ENCODE measurements around the gene LRFN4.

Gene LRFN4

DNA sequence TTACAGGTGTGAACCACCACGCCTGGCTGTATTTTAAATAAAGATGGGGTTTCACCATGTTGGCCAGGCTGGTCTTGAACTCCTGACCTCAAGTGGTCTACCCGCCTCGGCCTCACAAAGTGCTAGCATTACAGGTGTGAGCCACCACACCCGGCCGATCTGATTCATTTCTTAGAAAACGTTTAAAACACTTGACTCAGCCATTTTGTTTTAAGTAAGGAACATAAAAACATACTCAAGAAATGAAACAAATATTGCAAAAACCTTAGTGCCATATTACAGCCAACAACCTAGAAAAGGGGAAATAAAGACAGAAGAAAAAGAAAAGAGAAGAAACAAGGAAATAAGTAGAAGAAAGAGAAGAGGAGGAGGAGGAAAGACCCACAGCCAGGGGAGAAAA lies 17.4 kb downstream of the LRFN4 start:
- no peak for DNase-seq

DNA sequence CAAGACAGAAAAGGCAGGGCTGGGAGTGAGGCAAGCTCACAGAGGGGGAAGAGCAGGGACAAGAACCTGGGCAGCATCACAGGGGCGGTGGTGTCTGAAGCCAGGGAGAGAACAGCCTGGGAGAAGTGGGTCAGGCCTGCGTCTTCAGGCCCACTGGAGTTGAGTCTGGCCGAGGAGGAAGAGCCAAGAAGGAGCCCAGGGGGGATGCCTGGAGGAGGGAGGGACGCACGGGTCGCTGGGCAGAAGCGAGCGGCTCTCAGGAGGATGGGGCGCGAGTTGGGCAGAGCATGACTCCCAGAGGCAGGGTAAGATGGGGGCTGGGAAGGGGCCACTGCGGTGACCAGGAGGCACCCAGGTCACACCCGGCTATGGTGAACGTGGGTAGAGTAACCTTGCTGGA lies 18.5 kb downstream of the LRFN4 start:
- no peak for DNase-seq

DNA sequence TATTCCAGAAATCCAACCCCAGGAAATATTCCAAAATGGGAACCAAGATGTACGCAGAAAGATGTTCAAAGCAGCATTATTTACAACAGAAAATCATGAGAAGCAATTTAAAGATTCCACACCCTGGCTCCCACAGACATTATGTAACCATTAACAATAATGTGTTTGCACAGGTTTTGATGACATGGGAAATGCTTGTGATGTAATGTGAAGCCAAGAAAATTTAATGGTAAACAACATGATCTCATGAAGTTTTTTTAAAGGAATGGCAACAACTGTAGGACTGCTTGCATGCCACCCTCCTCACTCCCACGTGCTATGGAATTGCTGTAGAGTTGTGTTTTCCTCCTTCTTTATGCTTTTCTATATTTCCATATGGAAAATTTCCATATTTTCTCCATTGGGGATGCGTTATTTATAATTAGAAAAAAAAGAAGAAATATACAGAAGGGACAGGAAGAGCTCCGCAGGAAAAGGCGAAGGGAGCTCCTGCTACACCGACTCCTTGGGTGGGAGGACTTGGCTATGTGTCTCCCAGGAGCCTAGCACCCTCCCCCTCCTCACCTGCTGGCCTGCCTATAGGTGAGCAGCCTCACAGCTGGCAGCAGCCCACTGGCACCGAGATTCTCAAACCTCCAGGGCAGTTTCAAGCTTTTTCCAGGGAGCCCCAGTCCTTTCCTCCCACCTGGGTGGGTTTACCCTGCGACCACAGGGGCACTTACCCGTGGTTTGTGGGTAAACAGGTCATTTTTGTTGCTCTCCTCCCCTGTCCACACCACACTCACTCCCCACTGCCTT lies 20.9 kb downstream of the LRFN4 start:
- no peak for DNase-seq

DNA sequence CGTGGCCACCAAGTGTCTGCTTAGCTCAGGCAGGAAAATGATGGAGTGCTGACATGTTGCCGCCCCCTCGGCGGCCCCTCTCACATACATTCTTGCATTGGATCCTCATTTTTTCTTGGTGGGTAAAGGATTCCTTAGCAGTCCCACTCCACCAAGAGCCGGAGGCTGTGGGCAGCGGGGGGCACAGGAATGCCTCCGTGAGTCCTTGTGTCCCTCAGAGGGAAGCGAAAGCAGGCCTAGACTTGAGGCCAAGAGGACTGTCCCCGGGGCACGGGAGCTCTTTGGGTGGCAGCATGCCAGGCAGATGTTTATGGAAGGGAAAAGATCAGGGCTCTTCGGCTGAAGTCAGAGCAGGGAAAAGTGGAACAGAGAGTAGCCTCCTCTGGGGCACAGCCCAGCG lies 21.6 kb downstream of the LRFN4 start:
- no peak for DNase-seq

DNA sequence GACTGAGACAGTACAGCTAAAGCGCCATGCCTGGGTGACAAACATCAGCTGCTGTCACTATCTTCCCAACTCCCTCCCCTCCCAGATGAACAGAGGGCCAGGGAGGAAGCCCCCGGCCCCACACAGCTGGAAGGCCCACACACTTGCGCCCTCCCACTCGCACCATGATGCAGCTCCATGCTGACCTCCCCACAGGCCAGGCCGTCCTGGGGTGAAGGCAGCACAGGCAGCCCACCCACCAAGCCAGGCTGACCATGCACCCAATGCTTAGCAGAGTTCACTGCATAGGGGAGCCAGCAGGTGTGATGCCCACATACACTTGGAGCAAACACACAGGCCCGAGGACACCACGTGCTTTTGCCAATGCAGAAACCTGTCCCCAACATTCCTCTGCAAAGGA lies 22.1 kb downstream of the LRFN4 start:
- DNase-seq, result no peak

DNA sequence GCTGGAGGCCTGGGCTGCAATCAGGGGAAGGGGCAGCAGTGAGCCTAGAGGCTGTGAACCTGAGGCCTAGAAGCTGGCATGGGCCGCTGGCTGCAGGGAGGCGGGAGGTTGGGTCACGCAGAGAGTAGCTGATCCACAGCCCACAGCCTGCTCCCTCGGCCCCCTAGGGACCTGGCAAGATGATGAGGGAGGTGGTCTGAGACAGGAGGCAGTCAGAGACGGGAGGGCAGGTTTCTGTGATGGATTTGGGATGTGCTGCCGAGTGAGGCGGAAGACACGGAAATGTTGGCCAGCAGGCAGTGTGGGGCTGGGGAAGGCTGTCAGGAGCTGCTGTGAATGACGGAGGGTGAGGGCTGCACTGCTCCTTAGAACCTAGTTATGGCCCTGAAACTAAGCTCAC lies 22.7 kb downstream of the LRFN4 start:
- no peak for DNase-seq

DNA sequence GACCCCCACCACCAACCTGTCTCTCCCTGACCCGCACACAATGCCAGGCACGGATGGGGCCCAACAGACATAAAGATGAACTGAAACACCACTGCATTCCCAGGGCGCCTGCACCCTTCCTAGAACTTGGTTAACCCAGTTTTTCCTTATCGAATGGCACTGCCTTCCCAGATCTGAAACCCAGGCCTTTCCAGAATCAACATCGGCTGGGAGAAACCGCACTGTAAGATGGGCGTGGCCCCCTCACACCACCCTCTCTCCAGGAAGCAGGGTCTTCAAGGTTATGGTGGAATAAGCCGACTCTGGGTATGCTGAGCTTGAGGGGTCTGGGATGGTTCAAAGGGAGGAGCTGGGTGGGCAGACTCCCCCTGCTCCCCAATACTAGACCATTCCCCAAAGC lies 23.1 kb downstream of the LRFN4 start:
- no peak for DNase-seq

DNA sequence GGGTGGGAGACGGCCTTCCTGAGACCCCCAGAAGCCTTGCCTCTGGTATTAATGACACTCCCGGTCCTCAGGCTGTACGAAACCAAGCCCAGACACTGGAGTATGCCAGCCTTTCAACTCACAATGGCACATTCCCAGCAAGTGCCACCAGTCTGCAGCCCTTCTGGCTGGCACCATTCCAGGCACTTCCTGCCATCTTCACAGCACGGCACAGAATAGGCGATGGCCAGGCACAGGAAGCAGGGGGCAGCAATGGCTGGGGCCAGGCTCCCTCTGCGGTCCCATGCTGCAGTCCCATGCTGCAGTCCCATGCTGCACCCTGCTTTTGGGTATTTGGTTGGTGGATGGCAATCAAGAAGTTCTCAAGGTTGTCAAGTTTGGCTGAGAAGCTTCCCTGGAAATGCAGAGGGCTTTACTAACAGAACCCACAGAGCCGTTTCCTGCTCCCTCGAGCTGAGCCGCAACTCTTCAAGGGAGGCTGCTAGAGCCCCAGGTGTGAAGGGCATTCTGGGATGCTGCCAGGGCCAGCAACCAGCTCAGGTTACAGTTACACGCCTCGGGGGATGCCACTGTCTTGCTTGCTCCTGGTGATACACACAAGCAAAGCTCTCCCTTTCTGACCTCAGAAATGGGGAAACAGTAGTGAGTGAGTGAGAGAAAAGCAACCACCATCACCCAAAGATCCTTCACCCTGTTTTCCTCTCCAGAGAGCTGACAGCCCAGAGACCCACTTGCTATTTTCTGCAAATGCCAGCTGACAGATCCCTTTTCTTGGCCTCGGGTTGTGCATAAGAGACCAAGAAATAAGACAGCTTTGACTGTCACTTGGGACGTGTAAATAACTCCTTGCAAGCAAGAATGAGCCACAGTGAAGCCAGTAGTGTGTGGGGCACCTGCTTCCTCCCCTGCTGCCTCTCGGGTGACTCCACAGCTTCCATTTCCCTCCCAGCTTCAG lies 23.9 kb downstream of the LRFN4 start:
- DNase-seq, result peak; percentile 69

DNA sequence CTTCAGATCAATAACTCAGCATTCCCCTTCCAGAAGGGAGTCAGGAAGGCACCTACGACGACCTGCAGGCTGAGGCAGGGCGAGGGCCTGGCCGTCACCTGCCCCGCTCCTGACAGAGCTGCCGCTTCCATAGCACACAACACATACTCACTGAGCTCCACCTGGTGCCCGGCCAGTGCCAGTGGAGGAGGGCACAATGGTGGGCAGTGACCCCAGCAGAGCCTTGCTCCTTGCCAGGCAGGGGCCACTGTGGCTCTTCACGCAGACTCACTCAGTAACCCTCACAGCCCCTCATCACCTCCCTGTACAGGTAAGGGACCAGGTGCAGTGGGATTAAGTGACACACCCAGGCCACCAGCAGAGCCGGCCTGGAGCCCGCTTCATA lies 24.6 kb downstream of the LRFN4 start:
- no peak for DNase-seq

DNA sequence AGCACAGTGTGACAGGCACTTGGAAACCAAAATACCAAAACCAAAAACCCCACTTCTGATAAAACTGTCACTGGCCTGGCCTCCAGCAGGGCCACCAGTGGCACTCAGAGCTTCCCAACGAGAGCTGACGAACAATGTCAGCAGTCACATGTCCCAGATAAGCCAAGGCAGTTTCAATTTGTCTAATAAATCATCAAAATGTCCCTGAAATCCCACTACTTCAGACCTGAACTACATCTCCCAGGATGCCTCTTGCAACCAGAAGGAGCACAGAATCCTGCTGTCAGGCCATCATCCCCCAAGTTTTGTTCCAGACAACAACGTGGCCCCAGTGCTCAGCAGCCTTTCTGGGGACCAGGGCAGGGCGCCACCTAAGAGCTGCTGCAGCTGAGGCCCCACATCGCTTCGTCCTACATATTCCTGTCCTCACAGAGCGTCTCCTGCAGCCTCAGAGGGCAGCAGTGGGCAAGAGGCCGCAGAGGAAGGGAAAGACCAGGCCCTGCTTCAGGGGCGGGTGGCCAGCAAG lies 25.1 kb downstream of the LRFN4 start:
- peak; percentile 20 for DNase-seq

DNA sequence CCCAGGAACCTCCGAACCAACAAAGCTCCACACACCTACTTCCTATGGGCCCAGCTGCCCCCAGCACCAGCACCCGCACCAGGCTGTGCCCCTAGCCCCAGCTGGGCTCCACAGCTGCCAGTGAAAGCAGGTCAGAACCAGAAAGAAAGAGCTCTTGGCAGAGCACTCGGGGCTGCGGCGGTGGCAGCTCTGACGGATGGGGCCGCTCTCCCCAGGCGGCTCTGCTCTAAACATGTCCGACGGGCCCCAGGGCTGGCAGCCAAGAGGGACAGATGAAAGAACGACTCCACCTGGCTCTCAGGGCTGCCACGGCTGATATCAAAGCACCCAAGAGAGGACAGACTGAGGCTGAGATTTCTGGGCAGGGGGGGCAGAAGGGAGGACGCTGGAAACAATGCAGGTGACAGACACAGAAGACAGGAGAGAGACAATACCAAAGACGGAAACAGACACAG lies 25.7 kb downstream of the LRFN4 start:
- DNase-seq, result peak; percentile 51

DNA sequence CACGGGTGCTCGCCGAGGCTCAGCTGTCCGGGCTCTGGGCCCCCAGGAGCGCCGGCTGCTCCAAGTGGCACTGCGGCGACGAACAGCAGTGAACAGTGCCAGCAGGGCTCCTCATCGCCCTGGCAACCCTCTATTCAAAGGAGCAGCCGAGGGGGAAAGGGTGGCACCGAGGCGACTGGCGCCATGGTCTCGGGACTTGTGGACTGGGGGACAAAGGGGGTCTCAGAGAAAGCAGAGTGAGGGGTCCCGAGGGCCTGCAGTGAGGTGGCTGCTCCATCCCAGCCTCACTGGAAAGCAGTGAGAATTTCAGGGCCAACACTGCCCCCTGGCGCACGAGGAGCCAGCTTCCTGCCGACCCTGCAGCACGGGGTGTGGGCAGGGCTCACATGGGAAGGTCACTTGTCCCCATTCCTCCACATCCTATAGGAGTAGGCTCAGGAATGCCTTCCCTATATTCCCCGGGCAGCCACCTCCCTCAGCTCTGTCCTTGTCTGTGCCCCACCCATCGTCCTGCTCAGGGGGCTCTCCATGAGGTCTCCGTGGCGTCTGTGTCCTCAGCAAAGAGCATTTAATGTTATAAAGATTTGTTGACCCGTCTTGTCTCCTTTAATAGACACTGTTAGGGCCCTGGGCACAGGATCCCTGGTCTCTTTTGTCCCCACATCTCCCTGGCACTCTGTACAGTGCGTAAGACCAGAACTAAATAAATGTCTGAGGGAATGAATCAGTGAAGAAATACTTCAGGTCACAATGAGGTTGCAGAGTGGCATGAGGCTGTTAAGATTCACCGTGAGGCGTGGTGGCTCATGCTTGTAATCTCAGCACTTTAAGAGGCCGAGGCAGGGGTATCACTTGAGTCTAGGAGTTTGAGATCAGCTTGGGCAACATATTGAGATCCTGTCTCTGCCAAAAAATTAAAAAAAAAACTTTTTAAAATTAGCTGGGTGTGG lies 26.4 kb downstream of the LRFN4 start:
- peak; percentile 81 for DNase-seq

DNA sequence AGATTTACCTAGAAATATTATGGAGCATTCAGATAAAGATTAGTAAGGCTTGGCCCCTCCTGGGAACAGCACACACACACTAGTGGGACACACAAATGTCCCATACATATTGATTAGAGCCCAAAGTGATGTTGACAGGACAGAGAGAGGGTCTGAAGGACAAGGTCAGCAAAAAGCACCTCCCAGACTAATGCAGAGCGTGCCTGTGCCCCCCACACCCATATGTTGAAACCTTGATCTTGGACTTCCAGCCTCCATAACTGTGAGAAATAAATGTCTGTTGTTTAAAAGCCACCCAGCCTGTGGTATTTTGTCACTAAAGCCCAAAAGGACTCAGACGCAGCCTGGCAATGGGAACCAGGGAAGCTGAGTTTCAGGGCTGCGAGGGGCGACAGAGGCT lies 27.6 kb downstream of the LRFN4 start:
- no peak for DNase-seq

DNA sequence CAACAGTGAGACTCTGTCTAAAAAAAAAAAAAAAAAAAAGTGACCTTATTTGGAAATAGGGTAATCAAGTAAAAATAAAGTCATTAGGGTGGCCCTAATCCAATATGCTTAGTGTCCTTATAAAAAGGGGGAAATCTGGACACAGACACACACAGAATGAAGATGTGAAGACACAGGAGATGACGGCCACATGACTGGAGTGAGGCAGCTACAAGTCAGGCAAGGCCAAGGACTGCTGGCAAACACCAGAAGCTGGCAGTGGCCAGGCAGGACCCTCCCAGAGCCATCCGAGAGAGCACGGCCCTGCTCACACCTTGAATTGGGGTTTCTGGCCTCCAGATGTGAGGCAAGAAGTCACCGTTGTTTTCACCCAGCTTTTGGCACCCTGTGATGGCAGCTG lies 28.6 kb downstream of the LRFN4 start:
- no peak for DNase-seq

DNA sequence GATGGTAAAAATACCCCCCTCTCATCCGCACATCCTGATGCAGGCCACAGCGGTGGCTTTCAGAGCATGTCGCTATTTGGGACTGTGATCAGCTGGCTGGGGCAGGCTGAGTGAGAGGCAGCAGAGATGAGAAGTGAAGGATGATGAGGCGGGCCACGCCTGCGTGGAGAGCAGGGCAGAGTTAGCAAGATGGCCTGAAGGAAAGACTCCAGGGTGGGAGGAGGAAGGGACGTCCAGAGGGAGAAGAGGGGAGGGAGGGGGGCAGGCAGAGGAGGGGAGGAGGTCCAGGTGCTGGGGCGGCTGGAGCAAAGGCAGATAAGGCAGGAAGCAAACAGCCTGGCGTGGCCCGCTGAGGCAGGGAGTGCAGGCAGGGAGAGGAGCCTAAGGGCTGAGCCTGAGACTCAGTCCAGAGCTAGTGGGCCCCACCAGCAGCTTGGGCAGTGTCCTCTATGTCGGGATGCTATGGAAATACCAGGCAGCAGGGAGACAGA lies 29.1 kb downstream of the LRFN4 start:
- DNase-seq, result no peak

DNA sequence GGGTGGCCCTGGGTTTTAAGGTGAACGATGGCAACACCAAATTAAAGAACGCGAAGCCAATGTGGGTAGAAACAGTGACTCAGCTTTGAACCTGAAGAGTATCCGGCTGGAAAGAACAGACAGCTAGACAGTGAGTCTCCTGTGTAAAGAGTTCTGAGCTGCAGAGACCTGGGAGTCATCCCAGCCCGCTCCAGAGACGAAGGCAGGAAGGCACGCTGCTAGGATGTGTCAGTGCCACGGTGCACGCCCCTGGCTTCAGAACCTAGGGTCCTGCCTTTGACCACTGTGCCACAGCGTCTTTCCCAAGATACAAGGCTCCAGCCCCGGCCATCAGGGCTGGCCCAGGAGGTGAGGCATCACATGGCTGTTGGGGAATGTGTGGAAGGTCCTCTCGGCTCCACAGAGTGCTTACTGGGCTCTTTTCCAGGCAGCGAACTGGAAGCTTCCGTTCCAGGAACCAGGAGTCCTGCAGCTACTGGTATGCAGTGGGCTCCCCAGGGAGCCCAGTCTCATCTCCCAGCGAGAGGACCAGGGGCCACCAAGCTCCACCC lies 29.9 kb downstream of the LRFN4 start:
- no peak for DNase-seq

DNA sequence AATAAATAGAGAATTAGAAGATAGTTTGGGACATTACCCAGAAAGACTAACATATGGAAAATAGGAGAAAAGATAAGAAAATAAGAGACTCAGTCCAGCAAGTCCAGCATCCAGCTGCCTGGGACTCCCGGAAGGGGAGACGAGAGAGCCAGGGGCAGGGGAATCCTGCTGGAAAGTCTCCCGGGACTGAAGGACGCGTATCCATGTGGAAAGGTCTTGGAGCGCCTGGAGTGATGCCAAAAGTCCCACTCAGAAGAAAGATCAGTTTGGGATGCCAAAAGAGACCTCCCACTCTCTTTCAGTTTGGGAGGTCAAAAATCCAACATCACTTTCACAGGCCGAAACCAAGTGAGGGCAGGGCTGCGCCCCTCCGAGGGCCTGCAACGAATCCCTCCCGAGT lies 30.7 kb downstream of the LRFN4 start:
- DNase-seq, result no peak

DNA sequence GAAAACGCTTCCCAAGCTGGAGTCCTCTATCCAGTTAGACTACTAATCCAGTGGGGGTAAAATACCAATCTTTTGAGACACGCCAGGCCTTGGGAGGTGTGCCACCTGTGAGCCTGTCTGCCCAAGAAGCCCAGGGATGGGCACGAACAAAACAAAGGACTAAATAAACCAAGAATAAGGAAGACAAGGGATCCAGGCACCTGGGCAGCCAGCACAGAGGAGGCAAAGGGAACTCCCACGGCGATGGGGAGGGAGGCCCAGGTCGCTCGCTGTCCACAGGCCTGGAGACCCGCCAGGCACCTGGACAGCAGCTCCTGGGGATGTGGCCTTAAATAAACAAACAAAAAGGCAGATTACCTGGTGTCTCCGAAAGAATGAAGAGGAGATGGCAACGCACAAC lies 31.4 kb downstream of the LRFN4 start:
- DNase-seq, result no peak

DNA sequence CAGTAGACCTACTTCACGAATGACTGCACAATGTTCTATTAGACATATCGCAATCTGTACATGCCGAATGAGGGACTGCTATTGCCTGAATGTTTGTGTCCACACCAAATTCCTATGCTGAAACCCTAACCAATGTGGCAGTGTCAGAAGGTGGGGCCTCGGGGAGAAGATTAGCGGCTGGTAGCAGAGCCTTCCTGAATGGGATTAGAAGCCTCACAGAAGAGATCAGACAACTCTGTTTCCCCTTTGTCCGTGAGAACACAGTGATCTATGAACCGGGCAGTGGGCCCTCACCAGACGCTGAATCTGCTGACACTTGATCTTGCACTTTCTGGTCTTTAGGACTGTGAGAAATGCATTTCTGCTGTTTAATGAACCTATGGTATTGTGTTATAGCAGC lies 33.1 kb downstream of the LRFN4 start:
- no peak for DNase-seq

DNA sequence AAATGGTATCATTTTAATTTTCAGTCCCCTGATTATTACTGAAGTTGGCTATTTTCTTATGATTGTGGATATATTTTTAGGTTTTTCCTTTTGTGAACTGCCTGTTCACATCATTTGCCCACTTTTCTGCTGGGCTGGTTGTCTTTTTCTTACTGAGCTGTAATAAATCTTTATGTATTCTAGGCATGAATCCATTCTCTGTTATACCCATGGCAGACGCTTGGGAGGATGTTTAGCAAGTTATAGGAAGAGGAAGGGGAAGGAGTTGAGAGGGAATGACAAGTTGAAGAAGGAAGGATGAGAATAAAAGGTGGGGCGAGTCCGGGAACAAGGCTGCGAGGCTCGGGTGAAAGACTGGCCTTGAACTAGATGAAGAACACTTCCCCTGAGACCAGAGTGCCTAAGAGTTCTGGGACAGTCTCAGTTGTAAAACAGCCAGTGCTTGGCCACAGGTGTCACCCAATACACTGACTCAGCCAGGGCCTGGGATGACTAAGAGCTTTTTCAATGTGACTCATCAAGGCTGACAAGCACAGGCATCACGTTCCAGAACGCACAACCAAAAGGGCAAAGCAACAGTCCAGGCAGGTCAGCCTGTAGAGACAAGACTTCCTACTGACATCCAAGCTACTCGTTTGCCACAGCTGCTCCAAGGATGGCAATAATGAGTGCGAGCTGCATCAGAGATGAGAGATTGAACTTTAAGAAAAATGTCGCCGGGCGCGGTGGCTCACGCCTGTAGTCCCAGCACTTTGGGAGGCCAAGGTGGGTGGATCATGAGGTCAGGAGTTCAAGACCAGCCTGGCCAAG lies 35.2 kb downstream of the LRFN4 start:
- DNase-seq, result no peak

DNA sequence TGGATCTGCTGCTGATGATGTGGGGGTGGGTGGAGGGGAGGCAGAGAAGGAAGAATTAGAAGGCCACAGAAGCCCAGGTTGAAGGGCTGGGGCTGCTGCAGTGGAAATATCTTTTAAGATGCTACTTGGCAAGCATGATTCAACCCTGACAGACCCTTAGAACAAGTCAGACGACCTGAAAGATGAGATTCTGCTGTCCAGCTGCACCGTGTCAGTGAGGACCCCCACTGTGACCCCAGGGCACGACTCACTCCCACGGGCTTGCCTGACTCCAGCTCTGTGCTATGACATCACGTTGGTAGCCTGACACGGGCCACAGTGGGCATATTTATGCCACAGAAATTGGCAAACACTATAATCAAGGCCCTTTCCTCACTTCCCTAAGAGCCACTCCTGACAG lies 36.0 kb downstream of the LRFN4 start:
- no peak for DNase-seq

All from midbrain (tissue), 1 donor.